ENCODE data around the gene HOXC12. TPM values are rescaled to one million over a fixed set of nuclear protein-coding genes. Genes with fewer than 3 reads are reported as not detected.

HOXC12 gene
- total RNA-seq, 1 experiment from 2014 or later: not detected

DNA sequence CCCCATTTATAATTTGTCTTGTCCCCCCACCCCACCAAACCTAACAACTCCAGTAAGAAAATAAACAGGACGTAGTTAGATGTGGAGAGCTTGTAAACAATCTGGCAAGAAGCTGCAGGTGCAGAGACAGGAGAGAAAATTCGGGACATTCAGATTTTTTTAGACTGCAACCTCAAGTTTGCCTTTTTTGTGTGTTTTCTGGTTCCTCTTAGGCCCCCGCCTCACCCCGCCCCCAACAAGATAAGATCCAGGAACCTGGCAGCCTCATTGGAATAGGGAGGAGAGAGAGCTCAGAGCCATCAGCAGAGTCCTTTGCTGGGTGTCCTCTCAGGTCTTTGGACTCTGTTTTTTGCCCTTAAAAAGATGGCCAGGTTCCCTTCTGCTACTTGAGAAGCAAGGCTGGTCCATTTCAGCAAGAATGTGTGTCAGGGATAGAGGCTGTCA is 33.1 kb downstream of the HOXC12 start:
- DNase-seq: no peak
- TF ChIP-seq CTCF (IDR thresholded peaks at IDR 0.05; ENCODE audit: unreplicated experiment): no peak
- intact Hi-C loops (cut with micrococcal nuclease; ENCODE audit: unreplicated experiment): no loop called here
- H3K9me3 Mint-ChIP-seq (ENCODE audit: low read depth, unreplicated experiment): no peaks in the 10 kb centered on the region
- CTCF ChIA-PET: interaction anchor here (0.6 to 1.8 kb wide), 5 partner anchors 184 to 1828 kb away, joined by 4 to 6 read pairs (median 4); no protein-coding TSS in a partner anchor
- peaks cover 28% of the 10 kb centered on the region for H3K36me3 Mint-ChIP-seq (ENCODE audit: insufficient read depth, unreplicated experiment)
- peaks cover 100% of the 10 kb centered on the region for H3K27me3 Mint-ChIP-seq (ENCODE audit: unreplicated experiment)
- BruUV-seq (replicated peaks): no TSS peak
- H3K4me1 Mint-ChIP-seq (ENCODE audit: low read depth, unreplicated experiment): peaks cover 22% of the 10 kb centered on the region
- H3K27ac Mint-ChIP-seq (ENCODE audit: unreplicated experiment): no peak overlapping the region
- H3K4me3 Mint-ChIP-seq (ENCODE audit: low read depth, unreplicated experiment): no peak overlapping the region

- no peak for DNase-seq
- intact Hi-C loops (cut with micrococcal nuclease; ENCODE audit: unreplicated experiment): loop anchor here (1.0 kb wide), 1 partner anchor 221 kb away; no protein-coding TSS in a partner anchor
- peaks cover 24% of the 10 kb centered on the region for H3K36me3 Mint-ChIP-seq (ENCODE audit: insufficient read depth, unreplicated experiment)
- no peak overlapping the region for H3K27ac Mint-ChIP-seq (ENCODE audit: unreplicated experiment)
- no TSS peak for BruUV-seq (replicated peaks)
- peaks cover 24% of the 10 kb centered on the region for H3K4me1 Mint-ChIP-seq (ENCODE audit: low read depth, unreplicated experiment)
- peaks cover 100% of the 10 kb centered on the region for H3K27me3 Mint-ChIP-seq (ENCODE audit: unreplicated experiment)
- TF ChIP-seq CTCF (IDR thresholded peaks at IDR 0.05; ENCODE audit: unreplicated experiment): no peak
- H3K4me3 Mint-ChIP-seq (ENCODE audit: low read depth, unreplicated experiment): peak overlapping the region; percentile 10
- CTCF ChIA-PET: interaction anchor here (0.6 to 1.8 kb wide), 4 partner anchors 185 to 231 kb away, joined by 4 to 9 read pairs (median 6); no protein-coding TSS in a partner anchor
- H3K9me3 Mint-ChIP-seq (ENCODE audit: low read depth, unreplicated experiment): no peaks in the 10 kb centered on the region
Measured at GRCh38 chr12:53988541-53989226, 34.0 kb downstream of the HOXC12 start.

DNA sequence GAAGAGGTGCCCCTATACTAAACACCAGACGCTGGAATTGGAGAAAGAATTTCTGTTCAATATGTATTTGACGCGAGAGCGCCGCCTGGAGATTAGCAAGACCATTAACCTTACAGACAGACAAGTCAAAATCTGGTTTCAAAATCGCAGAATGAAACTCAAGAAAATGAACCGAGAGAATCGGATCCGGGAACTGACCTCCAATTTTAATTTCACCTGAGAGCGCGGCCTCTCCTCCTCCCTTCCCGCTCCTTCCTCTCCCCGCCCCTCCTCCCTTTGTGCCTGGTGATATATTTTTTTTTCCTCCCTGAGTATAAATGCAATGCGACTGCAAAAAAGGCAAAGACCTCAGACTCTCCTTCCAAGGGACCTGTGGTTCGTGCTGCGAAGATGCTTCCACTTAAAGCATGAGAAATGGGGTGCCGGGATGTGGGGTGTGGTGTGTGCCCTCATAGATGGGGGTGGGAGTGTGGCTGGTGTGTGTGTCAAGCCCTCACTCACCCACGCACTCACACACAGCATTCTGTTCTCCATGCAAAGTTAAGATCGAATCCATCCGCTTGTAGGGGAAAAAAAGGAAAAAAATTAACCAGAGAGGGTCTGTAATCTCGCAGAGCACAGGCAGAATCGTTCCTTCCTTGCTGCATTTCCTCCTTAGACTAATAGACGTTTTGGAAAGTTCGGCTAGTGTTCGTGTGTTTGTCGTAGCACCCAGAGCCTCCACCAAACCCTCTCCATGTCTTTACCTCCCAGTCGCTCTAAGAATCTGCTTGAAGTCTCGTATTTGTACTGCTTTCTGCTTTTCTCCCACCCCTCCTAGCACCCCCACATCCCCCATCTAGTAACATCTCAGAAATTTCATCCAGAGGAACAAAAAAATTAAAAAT is 34.8 kb downstream of the HOXC12 start:
- H3K9me3 Mint-ChIP-seq (ENCODE audit: low read depth, unreplicated experiment): no peaks in the 10 kb centered on the region
- H3K36me3 Mint-ChIP-seq (ENCODE audit: insufficient read depth, unreplicated experiment): peaks cover 18% of the 10 kb centered on the region
- CTCF ChIA-PET: interaction anchor here (0.7 to 2.7 kb wide), 5 partner anchors 11 to 289 kb away, joined by 4 to 9 read pairs (median 6); partner anchors contain the start of gene HOXC9
- DNase-seq: peak; percentile 55
- TF ChIP-seq CTCF (IDR thresholded peaks at IDR 0.05; ENCODE audit: unreplicated experiment): peak; percentile 70
- H3K4me3 Mint-ChIP-seq (ENCODE audit: low read depth, unreplicated experiment): peak overlapping the region; percentile 10
- intact Hi-C loops (cut with micrococcal nuclease; ENCODE audit: unreplicated experiment): loop anchor here (1.0 kb wide), 1 partner anchor 222 kb away; no protein-coding TSS in a partner anchor
- peaks cover 100% of the 10 kb centered on the region for H3K27me3 Mint-ChIP-seq (ENCODE audit: unreplicated experiment)
- no peak overlapping the region for H3K27ac Mint-ChIP-seq (ENCODE audit: unreplicated experiment)
- BruUV-seq (replicated peaks): no TSS peak
- H3K4me1 Mint-ChIP-seq (ENCODE audit: low read depth, unreplicated experiment): peaks cover 32% of the 10 kb centered on the region

- Mint-ChIP-seq H3K36me3 (ENCODE audit: insufficient read depth, unreplicated experiment) (peaks cover 17% of the 10 kb centered on the region), H3K4me3 (ENCODE audit: low read depth, unreplicated experiment) (peak overlapping the region; percentile 10), H3K9me3 (ENCODE audit: low read depth, unreplicated experiment) (no peaks in the 10 kb centered on the region), H3K27ac (ENCODE audit: unreplicated experiment) (no peak overlapping the region), H3K27me3 (ENCODE audit: unreplicated experiment) (peaks cover 100% of the 10 kb centered on the region), H3K4me1 (ENCODE audit: low read depth, unreplicated experiment) (peaks cover 42% of the 10 kb centered on the region)
- BruUV-seq (replicated peaks): no TSS peak
- TF ChIP-seq CTCF (IDR thresholded peaks at IDR 0.05; ENCODE audit: unreplicated experiment): no peak
- intact Hi-C loops (cut with micrococcal nuclease; ENCODE audit: unreplicated experiment): no loop called here
- CTCF ChIA-PET: interaction anchor here (0.7 to 2.7 kb wide), 7 partner anchors 10 to 290 kb away, joined by 3 to 8 read pairs (median 4); partner anchors contain the start of genes HOXC8 and HOXC9
- no peak for DNase-seq
Measured at GRCh38 chr12:53990311-53991076, 35.8 kb downstream of the HOXC12 start.
